ENCODE data around the gene ABCE1. TPM values are rescaled to one million over a fixed set of nuclear protein-coding genes. Genes with fewer than 3 reads are reported as not detected.
A peak's percentile ranks its signal among the peaks of the same experiment; 100 is the strongest.
"Not testable (repeated sequence)": the region's sequence is repeated elsewhere in the genome, so short reads cannot be mapped to it uniquely, and the experiment has no call there.

The ABCE1 gene
- total RNA-seq, 1 donor: 144 TPM

- TF ChIP-seq, protein P1, sequence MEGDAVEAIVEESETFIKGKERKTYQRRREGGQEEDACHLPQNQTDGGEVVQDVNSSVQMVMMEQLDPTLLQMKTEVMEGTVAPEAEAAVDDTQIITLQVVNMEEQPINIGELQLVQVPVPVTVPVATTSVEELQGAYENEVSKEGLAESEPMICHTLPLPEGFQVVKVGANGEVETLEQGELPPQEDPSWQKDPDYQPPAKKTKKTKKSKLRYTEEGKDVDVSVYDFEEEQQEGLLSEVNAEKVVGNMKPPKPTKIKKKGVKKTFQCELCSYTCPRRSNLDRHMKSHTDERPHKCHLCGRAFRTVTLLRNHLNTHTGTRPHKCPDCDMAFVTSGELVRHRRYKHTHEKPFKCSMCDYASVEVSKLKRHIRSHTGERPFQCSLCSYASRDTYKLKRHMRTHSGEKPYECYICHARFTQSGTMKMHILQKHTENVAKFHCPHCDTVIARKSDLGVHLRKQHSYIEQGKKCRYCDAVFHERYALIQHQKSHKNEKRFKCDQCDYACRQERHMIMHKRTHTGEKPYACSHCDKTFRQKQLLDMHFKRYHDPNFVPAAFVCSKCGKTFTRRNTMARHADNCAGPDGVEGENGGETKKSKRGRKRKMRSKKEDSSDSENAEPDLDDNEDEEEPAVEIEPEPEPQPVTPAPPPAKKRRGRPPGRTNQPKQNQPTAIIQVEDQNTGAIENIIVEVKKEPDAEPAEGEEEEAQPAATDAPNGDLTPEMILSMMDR (IDR thresholded peaks at IDR 0.05; ENCODE audit: insufficient read depth, low read length): no peak
- H3K4me3 ChIP-seq (ENCODE audit: low read depth, low read length): no peak overlapping the region
- no peak for DNase-seq (ENCODE audit: low read depth)
These were observed 32.0 kb downstream of the ABCE1 start for GRCh38 chr4:145130130-145130529.

- peak; percentile 92 for DNase-seq (ENCODE audit: low read depth)
- TF ChIP-seq, protein P1 (IDR thresholded peaks at IDR 0.05; ENCODE audit: insufficient read depth, low read length): no peak
- no peak overlapping the region for H3K4me3 ChIP-seq (ENCODE audit: low read depth, low read length)
These were observed 32.8 kb downstream of the ABCE1 start for GRCh38 chr4:145130788-145131399.

DNA sequence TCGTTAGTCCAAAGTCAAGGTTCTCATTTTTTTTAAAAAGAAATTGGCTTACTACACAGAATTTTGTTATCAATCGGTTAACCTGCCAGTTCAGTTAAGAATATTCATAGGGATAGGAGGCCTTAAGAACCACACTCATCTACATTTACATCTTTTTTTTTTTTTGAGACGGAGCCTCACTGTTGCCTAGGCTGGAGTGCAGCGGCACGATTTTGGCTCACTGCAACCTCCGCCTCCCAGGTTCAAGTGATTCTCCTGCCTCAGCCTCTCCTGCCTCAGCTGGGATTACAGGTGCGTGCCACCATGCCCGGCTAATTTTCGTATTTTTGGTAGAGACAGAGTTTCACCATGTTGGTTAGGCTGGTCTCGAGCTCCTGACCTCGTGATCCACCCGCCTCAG lies 33.7 kb downstream of the ABCE1 start:
- TF ChIP-seq, protein P1 (IDR thresholded peaks at IDR 0.05; ENCODE audit: insufficient read depth, low read length): no peak

DNA sequence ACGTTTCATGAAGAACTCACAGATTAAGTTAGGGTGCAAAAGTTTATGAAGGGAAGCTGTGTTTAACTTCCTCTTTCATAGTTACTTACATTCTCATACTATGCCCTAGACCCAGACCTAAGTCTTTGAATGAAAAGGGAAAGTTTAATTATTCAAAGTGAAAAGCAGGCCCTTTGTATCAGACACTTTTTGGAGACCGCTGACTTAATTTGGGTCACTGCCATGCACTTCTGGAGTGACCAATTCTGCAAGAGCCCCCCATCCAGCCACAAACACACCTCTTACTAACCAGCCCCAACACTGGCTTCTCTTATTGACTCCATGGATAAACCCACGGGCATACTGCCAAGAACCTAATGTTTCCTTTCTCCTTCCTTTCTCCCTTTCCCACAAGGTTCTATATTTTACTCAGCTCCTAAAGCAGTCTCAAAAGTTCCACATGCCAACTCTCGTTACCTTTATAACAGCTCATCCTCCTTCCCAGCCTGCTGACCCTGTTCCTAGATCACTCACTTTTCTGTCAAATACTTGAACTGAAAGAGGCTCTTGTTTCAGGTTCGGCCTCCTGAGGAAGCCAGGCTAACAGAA lies 34.5 kb downstream of the ABCE1 start:
- TF ChIP-seq, protein P1 (IDR thresholded peaks at IDR 0.05; ENCODE audit: insufficient read depth, low read length): no peak
- peak; percentile 9 for DNase-seq (ENCODE audit: low read depth)
- H3K4me3 ChIP-seq (ENCODE audit: low read depth, low read length): no peak overlapping the region

More for the DNA sequence above, 33.7 kb downstream of the ABCE1 start:
- no peak for DNase-seq (ENCODE audit: low read depth)
- H3K4me3 ChIP-seq (ENCODE audit: low read depth, low read length): no peak overlapping the region

- H3K4me3 ChIP-seq (ENCODE audit: low read depth, low read length): not testable (repeated sequence)
These were observed 38.1 kb downstream of the ABCE1 start for GRCh38 chr4:145136219-145136618.

DNA sequence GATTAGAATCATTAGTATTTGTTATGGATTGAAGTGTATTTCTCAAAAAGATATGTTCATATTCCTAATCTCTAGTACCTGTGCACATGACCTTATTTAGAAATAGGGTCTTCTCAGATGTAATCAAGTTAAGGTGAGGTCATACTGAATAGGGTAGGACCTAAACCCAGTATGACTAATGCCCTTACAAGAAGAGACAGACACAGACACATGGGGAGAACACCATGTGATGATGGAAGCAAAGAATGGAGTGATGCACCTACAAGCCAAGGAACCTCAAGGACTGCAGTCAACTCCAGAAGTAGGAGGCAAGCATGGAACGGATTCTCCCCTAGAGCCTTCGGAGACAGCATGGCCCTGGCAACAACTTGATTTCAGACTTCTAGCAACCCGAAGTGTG lies 50.9 kb downstream of the ABCE1 start:
- no peak overlapping the region for H3K4me3 ChIP-seq (ENCODE audit: low read depth, low read length)
- no peak for DNase-seq (ENCODE audit: low read depth)
- TF ChIP-seq, protein P1 (IDR thresholded peaks at IDR 0.05; ENCODE audit: insufficient read depth, low read length): no peak

More at GRCh38 chr4:145136219-145136618, 38.1 kb downstream of the ABCE1 start:
- not testable (repeated sequence) for DNase-seq (ENCODE audit: low read depth)

DNA sequence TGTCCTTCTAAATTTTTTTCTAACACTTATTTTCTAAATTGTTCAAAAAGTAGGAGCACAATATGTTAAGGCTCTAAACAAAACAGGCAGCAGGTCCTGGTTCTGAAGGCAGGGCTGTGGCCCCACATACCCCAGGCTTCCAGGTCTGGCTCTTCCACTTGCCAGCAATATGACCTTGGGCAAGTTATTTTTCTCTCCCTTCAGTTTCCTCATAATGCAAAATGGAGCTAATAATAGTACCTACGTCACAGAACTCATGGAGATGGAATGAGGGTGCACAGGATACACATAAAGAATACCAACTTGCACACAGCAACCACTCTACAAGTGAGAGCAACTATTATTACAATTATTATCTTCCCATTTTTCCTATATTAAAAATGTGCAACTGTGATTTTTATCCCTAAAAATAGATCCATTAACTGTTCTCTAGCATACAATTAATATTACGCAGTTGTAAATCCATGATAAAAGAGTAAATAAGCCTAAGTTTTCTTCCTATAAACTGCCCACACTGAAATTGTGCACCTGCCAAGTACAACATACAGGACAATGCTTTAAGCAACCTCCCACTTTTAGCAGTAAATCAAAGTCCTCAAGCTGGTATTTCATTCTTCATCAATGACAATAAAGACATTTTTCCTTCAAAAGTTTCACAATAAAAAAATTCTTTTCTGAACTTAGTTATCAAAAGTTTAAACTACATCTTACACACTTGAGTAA lies 55.2 kb downstream of the ABCE1 start:
- TF ChIP-seq, protein P1 (IDR thresholded peaks at IDR 0.05; ENCODE audit: insufficient read depth, low read length): no peak
- peak; percentile 14 for DNase-seq (ENCODE audit: low read depth)
- H3K4me3 ChIP-seq (ENCODE audit: low read depth, low read length): no peak overlapping the region
